KOPT-K1 (cell line): ENCODE data around the gene STYXL2.

ENCODE experiments used
- H3K27ac ChIP-seq: fragments of 200-600 bp; sonication (generic); 2 replicates; pipeline ENCODE4 v1.5.1; 2016; ENCODE audit warnings: antibody characterized with exemption, mild to moderate bottlenecking, low read depth, low read length; ENCODE audit not compliant: poor library complexity, severe bottlenecking
- H3K36me3 ChIP-seq: fragments of 200-600 bp; sonication (generic); 2 replicates; pipeline ENCODE4 v1.5.1; 2017; ENCODE audit warnings: antibody characterized with exemption, mild to moderate bottlenecking, low read length, moderate library complexity; ENCODE audit not compliant: insufficient read depth
- H3K9me3 ChIP-seq: fragments of 200-600 bp; sonication (generic); 2 replicates; pipeline ENCODE4 v1.5.1; 2017; ENCODE audit warnings: antibody characterized with exemption, low read length, mild to moderate bottlenecking; ENCODE audit not compliant: insufficient read depth, poor library complexity, severe bottlenecking

STYXL2 gene

GRCh38 chr1:167093846-167094516, at the start of gene STYXL2:
Gene STYXL2 (plus strand): TSS chr1:167094075. CDS start chr1:167094850, 775 bp downstream.
- H3K9me3 ChIP-seq, result no peaks in the 10 kb centered on the region
- H3K27ac ChIP-seq, result no peak within 1 kb of the TSS
- no peaks in the 10 kb centered on the region for H3K36me3 ChIP-seq

GRCh38 chr1:167051907-167052306, 42.0 kb upstream of the STYXL2 start:
- Histone ChIP-seq H3K9me3 (no peaks in the 10 kb centered on the region), H3K27ac (no peak overlapping the region), H3K36me3 (no peaks in the 10 kb centered on the region)

GRCh38 chr1:167052389-167052788, 41.5 kb upstream of the STYXL2 start:
- Histone ChIP-seq H3K36me3 (no peaks in the 10 kb centered on the region), H3K9me3 (no peaks in the 10 kb centered on the region), H3K27ac (no peak overlapping the region)

- no peaks in the 10 kb centered on the region for H3K9me3 ChIP-seq
- H3K36me3 ChIP-seq, result no peaks in the 10 kb centered on the region
- no peak overlapping the region for H3K27ac ChIP-seq
Observed at GRCh38 chr1:167054531-167054930, 39.3 kb upstream of the STYXL2 start.

- Histone ChIP-seq H3K36me3 (no peaks in the 10 kb centered on the region), H3K9me3 (no peaks in the 10 kb centered on the region), H3K27ac (no peak overlapping the region)
Observed at GRCh38 chr1:167054946-167055630, 38.8 kb upstream of the STYXL2 start.

GRCh38 chr1:167056529-167057231, 37.2 kb upstream of the STYXL2 start:
- no peaks in the 10 kb centered on the region for H3K36me3 ChIP-seq

GRCh38 chr1:167057241-167057688, 36.6 kb upstream of the STYXL2 start:
- Histone ChIP-seq H3K36me3 (no peaks in the 10 kb centered on the region), H3K27ac (no peak overlapping the region), H3K9me3 (no peaks in the 10 kb centered on the region)

More at GRCh38 chr1:167056529-167057231, 37.2 kb upstream of the STYXL2 start:
- Histone ChIP-seq H3K27ac (no peak overlapping the region), H3K9me3 (no peaks in the 10 kb centered on the region)

GRCh38 chr1:167059045-167059808, 34.6 kb upstream of the STYXL2 start:
- H3K27ac ChIP-seq, result peak overlapping the region; percentile 33
- no peaks in the 10 kb centered on the region for H3K9me3 ChIP-seq
- H3K36me3 ChIP-seq, result no peaks in the 10 kb centered on the region

- no peaks in the 10 kb centered on the region for H3K9me3 ChIP-seq
- H3K27ac ChIP-seq, result no peak overlapping the region
- no peaks in the 10 kb centered on the region for H3K36me3 ChIP-seq
Observed at GRCh38 chr1:167059809-167060107, 34.1 kb upstream of the STYXL2 start.

GRCh38 chr1:167060141-167061072, 33.5 kb upstream of the STYXL2 start:
- no peaks in the 10 kb centered on the region for H3K36me3 ChIP-seq
- no peaks in the 10 kb centered on the region for H3K9me3 ChIP-seq

GRCh38 chr1:167061073-167061464, 32.8 kb upstream of the STYXL2 start:
- no peaks in the 10 kb centered on the region for H3K9me3 ChIP-seq
- H3K36me3 ChIP-seq, result no peaks in the 10 kb centered on the region
- no peak overlapping the region for H3K27ac ChIP-seq

More at GRCh38 chr1:167060141-167061072, 33.5 kb upstream of the STYXL2 start:
- H3K27ac ChIP-seq, result no peak overlapping the region

GRCh38 chr1:167064621-167065020, 29.3 kb upstream of the STYXL2 start:
- Histone ChIP-seq H3K27ac (no peak overlapping the region), H3K36me3 (no peaks in the 10 kb centered on the region), H3K9me3 (no peaks in the 10 kb centered on the region)

GRCh38 chr1:167065471-167065870, 28.4 kb upstream of the STYXL2 start:
- H3K36me3 ChIP-seq, result no peaks in the 10 kb centered on the region
- H3K27ac ChIP-seq, result no peak overlapping the region
- H3K9me3 ChIP-seq, result no peaks in the 10 kb centered on the region
